ENCODE results near the gene YPEL2. TPM values are rescaled to one million over a fixed set of nuclear protein-coding genes. Genes with fewer than 3 reads are reported as not detected.
"Not testable (repeated sequence)": the region's sequence is repeated elsewhere in the genome, so short reads cannot be mapped to it uniquely, and the experiment has no call there.

YPEL2 gene
- total RNA-seq, 1 donor from 2014 or later = 12.3 TPM

DNA sequence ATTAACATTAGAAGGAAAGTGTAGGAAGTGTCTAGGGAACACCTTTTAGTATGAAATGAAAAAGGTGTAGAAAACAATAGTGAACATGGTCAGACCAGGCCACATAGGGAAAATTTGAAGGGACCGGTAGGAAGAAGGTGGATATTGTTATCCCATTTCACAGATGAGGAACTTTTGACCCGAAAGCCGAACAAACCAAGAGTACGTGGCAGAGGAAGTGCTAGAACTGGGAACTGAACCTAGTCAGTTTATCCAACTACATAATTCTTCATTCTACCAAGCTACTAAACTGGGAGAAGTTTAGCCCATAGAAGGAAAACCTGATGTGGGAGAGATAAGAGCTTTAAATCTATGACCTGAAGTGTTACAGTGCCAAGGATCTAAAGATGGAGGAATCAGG, 43.2 kb downstream of the YPEL2 start:
- no peak for DNase-seq (ENCODE audit: low read depth)

DNA sequence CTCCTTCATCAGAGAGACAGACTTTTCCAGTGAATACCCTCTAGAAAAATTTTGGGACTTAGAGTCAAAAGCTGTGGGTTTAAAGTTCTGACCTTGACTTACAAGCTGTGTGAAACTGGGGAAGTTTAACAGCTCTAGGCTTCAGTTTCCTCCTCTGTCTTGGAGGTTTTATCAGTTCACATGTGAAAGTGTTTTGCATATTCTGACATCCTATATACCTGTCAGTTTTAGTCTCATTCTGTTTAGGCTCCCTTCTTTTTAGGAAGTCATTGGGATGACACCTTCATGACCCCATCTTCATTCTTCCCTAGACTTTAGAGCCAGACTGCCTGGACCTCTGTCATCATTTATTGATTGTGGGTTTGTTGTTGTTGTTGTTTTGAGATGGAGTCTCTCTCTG, 44.4 kb downstream of the YPEL2 start:
- DNase-seq (ENCODE audit: low read depth) = no peak

DNA sequence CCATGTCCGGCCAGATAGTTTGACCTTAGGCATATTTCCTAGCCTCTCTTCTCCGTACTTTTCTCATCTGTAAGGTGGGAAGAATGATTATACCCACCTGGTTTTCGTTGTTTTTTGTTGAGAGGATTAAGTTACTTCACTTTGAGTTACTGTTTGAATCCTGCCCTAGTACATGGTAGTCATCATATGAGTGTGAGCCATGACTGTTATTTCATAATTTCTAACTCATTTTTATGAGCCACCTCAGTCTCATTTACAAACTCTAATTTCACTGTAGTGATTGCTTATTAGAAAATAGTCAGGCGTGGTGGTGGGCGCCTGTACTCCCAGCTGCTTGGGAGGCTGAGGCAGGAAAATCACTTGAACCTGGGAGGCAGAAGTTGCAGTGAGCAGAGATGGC, 45.1 kb downstream of the YPEL2 start:
- DNase-seq (ENCODE audit: low read depth) = no peak

DNA sequence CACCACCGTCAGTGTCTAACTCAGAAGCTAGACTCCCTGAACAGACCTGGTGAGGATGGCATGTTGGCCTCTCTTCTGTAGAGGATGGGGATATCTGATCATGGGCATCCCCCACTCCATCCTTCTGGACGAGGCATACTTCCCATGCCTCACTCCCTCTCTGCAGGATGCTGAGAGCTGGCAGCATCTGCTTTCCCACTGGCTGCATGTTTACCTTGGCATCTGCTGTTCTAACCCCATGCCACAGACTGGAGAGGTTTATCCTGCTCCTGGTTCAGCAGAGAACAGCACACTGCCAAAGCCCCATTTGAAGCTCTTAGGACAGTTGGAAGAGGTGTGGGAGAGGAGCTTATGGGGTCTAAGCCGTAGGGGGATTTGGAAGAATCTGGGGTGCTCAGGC, 46.0 kb downstream of the YPEL2 start:
- DNase-seq (ENCODE audit: low read depth) = peak; percentile 51

DNA sequence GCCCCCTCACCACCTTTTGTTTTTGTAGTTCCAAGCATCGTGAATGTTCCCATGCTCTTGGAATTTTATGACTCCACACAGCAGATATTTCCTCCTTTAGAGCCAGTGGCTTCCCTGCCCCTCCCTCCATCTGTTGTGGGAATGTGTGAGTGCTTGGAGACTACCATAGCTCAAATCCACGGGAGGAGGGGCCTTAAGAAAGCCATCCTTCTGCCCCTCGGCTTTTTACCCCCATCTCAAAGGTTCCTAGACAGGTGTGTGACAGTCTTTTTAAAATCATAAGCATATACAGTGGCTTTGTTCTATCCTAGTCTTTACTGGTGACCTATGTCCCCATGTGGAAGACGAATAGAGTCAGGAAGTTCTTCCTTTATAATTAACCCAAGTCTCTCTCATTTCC, 47.2 kb downstream of the YPEL2 start:
- DNase-seq (ENCODE audit: low read depth) = peak; percentile 90

DNA sequence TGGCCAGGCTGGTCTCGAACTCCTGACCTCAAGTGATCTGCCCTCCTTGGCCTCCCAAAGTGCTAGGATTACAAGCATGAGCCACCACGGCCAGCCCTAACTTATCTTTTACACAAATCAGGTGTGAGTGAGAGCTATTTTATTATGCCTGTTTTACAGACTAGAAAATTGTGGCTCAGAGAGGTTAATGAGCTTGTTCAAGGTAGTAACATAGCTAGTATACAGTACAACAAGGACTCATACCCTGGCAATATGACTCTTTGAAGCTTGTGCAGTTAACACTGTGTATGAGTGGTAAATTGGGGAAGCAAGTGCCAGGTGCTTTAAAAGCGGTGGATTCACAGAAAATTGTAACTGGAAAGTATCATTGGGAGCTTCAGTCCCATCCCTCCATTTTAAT, 49.0 kb downstream of the YPEL2 start:
- no peak for DNase-seq (ENCODE audit: low read depth)

DNA sequence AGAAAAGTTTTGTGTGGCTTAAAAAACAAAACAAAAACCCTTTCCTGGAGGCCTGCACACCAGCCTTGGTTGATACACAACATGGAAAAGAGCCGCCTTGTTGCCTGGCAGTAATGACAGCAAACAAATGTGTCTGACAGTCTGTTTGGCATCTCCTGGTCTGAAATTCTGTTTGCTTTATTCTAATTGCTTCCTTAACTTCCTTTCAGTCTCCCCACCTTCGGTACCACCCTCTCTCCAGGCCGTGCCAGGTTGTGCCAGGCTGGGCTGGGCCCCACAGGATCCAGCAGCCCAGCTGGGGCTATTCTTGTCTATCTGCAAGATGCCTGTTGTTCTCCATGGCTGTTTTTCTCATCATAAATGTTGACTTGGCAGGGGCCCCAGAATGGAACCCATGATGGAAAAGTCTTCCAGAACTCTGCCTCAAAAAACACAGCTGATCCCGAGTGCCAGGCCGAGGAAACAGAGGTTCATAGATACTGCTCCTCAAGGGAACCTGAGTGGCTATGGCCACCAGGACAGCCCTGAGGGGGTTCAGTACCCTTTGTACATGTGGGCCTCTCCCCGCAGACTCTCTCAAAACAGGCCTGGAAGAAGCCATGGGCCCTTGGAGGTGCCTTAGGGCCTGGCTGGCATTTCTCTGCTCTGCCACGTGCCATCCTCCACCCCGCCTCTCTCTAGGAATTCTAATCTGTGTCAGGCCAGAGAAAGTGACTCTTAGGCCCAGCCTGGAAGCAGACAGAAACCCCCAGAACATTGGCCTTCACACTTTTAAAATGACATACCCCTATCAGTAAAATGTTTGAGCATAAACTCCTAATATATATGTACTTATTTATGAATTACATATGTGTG, 50.5 kb downstream of the YPEL2 start:
- peak; percentile 57 for DNase-seq (ENCODE audit: low read depth)

DNA sequence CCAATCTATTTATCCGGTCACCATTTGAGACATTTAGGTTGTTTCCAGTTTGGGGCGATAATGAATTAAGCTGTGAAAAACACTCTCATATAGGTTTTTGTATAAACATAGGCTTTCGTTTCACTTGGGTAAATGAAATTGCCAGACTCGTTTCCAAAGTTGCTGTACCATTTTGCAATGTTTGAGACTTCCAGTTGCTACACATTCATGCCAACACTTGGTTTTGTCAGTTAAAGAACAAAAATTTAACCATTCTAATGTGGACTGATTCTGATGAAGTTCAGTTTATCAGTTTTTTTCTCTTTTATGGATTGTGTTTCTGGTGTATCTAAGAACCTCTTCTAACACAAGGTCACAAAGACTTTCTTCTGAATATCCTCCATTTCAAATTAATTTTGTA, 52.4 kb downstream of the YPEL2 start:
- DNase-seq (ENCODE audit: low read depth) = no peak

DNA sequence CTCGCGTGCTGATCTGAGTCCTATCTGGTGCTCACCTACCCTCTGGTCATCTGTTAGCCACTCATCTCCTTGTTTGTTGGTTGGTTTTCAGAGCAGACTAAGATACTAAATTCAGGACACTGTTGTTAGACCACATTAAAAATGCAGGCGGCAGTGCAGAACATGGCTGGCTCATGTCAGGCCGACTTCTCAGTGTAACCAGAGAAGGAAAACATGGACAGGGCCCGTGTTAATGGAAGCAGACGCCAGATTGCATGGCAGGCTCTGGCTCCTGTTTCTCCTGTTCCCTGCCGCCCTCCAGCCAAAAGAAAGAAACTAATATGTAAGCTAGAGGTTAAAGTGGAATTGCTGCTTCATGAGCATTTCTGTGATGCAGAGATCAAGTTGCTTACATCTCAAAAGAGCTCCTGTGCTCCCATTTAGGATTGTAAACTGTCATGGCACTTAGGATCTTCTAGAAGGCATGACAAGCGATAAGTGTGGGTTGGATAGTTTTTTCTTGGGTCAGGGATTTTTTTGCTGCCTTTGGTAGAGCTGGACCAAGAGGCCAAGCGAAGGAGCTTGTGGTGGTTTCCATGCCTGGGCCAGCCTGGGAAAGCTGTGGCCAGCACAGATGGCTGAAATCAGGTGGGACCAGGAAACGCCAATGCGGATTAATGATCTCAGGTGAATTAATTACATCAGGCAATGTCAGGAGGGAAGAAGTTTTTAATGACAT, 56.1 kb downstream of the YPEL2 start:
- no peak for DNase-seq (ENCODE audit: low read depth)

DNA sequence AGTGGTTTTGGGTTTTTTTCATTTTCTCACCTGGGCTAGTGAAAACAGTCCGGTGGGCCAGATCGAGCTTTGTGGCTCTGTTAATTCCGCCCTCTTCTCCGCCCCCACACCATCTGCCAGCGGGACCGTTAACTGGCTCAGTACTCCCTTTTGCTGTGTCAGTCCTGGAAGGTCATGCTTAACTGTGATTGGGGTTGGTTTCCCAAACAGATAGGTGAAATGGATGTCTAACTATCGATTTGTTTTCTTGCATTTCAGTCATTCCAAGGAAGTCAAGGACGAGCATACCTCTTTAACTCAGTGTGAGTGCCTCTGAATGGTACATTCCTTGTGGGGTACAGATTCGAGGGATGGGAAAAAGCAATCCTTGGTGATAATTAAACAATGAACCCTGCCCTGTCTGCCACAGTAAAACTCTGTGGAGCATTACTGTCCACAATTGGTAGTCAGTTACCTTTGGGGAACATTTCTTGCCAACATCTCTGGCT, 56.7 kb downstream of the YPEL2 start:
- DNase-seq (ENCODE audit: low read depth) = no peak

DNA sequence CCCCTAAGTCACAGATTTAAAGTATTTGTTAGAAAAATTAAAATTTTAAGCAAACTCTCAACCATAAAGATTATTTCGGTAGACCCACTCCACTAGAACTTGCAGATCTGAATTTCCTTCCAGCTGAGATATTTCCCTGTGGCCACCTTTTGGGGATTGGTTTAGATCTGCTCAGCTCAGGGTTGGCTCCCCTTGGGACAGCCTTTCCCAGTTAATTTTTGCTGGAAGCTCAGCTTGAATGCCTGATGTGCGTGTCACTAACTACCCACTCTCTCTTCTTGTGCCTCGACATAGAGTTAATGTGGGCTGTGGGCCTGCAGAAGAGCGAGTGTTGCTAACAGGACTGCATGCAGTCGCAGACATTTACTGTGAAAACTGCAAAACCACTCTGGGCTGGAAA, 57.6 kb downstream of the YPEL2 start:
- DNase-seq (ENCODE audit: low read depth) = no peak

DNA sequence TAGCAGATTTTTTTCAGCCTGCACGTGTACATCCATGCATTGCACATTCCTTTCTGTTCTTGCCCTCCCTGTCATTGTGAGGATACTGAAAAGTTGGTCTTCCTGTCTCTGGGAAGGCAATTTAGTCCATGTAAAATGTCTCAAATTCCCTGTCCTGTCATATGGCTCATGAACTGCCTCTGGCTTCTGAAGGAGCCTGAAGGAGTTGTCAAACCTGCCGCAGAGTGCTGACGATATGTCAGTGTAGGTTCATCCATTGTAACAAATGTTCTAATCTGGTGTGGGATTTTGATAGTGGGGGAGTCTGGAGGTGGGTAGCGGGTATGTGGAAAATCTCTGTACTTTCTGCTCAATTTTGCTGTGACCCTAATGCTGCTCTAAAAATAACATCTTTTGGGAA, 59.6 kb downstream of the YPEL2 start:
- DNase-seq (ENCODE audit: low read depth) = no peak

DNA sequence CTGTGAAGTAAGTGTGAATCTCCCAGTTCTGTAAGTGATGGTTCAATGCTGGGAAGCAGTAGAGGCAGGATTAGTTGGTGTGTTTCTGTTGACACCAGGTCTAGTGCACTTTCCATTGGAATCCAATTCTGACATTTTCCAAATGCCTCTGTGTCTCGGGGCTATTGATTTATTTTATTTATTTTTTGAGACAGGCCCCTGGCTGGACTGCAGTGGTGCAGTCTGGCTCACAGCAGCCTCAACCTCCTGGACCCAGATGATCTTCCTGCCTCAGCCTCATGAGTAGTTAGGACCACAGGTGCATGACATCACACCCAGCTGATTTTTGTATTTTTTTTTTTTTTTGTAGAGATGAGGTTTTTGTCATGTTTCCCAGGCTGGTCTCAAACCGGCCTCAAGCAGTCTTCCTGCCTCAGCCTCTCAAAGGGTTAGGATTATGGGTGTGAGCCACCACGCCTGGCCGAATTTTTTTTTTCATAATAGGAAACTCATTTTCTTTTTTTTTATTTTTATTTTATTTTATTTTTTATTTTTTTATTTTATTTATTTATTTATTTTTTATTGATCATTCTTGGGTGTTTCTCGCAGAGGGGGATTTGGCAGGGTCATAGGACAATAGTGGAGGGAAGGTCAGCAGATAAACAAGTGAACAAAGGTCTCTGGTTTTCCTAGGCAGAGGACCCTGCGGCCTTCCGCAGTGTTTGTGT, 61.7 kb downstream of the YPEL2 start:
- DNase-seq (ENCODE audit: low read depth) = no peak

DNA sequence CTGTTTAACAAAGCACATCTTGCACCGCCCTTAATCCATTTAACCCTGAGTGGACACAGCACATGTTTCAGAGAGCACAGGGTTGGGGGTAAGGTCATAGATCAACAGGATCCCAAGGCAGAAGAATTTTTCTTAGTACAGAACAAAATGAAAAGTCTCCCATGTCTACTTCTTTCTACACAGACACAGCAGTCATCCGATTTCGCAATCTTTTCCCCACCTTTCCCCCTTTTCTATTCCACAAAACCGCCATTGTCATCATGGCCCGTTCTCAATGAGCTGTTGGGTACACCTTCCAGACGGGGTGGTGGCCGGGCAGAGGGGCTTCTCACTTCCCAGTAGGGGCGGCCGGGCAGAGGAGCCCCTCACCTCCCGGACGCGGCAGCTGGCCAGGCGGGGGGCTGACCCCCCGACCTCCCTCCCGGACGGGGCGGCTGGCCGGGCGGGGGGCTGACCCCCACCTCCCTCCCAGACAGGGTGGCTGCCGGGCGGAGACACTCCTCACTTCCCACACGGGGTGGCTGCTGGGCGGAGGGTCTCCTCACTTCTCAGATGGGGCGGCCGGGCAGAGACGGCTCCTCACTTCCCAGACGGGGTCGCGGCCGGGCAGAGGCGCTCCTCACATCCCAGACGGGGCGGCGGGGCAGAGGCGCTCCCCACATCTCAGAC, 62.4 kb downstream of the YPEL2 start:
- not testable (repeated sequence) for DNase-seq (ENCODE audit: low read depth)

DNA sequence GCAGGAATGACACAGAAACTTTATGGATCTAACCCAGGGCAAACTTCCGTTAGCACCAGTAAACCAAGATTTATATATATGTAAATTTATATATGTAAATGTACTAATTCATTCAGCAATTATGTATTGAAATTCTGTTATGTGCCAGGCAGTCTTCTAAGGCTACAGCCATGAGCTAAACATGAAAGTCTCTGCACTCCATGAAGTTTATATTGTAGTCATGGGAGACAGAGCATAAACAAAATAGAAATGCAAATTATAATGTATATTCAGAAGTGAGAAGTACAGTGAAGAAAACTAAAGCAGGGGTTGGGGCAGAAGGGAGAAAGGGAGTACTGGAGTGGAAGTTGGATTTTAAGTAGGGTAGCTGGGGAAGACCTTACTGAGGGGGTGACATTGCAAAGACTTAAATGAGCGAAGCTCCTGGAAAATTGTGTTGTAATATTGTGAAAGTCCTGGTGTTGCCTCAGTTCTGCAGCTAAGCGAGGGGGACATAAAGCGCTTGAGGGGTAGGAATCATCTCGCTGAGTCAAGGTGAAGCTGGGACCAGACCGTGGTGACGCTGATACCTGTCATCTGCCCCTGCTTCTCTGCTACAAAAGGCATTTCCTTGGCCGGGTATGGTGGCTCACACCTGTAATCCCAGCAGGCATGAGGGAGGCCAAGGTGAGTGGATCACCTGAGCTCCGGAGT, 64.8 kb downstream of the YPEL2 start:
- no peak for DNase-seq (ENCODE audit: low read depth)

DNA sequence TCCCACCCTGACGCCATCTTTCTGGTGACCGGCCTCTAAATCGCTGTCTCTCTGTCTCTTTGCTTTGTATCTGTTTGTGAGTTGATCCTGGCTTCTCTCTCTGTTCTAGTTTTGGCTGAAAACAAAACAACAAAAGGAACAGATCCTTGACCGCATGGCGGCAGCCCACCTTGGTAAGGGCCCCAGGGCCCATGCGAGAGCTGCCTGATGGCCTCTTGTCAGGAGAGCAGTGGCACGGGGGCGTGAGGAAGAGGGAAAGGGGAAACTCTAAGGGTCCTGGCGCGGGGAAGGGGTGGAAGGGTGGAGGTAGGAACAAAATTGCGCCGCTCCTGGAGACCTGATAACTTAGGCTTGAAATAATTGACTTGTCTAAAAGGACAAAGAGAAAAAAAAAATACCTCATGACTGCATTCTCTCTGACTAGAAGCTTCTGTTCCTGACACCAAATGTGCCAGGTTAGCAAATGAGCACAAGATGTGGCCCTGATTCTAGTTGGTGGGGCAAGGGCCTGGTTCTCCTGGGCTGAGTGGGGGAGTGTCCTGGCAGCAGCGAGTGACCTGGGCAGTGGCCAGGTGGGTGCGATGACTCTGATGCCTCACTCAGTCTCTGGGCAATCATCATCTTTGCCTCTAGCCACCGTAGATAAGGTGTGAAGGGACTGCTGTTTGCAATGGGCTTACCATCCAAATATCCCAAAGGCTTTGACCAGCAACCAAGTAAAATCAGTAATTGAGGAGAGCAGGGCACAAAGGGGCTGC, 66.0 kb downstream of the YPEL2 start:
- DNase-seq (ENCODE audit: low read depth) = no peak

DNA sequence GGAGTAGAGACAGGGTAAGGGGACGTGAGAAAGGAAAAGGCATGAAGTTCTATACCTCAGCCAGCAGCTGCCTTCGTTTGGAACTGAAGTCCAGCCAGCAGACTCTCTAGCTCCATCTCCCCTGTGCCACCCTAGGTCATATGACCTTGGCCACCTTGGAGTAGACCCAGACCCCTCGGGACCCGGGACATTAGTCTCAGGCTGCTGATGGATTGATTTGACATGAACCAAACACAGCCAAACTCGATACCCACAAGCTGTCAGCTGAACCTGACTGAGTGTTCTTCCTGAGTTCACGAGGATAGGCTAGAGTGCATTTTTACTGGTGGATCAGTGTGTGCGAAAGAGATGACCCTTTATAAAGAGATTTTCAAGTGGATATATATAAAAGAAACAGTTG, 68.5 kb downstream of the YPEL2 start:
- DNase-seq (ENCODE audit: low read depth) = no peak

DNA sequence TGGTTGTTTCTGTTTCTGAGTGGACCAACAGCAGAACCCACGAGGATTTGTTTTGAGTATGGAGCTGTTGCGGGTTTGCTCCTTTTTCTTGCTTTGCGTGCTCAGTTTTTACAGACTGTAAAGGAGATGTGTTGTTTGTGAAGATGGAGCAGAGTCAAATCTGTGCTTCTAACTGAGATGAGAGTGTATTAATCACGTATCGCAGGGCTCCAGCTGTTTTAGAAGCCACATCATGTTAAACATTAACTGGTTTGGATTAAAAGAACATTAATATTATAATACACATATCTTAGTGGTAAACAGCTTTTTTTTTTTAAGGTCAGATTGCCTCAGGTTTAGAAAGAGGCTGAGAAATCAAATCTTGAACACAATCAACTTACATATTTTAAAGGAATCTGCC, 69.4 kb downstream of the YPEL2 start:
- DNase-seq (ENCODE audit: low read depth) = no peak

DNA sequence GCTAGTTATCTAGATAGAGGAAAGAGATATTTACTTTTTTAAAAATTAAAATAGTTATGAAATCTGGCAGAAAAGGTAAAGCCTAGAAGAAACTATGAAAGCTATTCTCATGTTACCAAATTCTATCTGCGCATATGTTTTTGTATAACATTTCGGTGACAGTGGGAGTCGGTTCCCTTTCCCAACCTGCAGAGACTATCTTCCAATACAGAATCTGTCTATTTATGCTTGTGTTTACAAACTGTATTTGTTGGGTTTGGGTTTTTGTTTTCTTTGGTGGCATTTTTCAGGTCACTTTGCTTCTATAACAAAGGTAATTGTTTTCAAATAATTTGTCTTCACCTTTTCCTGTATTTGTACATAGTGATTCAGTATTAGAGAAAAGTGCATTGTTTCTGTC, 69.8 kb downstream of the YPEL2 start:
- no peak for DNase-seq (ENCODE audit: low read depth)

DNA sequence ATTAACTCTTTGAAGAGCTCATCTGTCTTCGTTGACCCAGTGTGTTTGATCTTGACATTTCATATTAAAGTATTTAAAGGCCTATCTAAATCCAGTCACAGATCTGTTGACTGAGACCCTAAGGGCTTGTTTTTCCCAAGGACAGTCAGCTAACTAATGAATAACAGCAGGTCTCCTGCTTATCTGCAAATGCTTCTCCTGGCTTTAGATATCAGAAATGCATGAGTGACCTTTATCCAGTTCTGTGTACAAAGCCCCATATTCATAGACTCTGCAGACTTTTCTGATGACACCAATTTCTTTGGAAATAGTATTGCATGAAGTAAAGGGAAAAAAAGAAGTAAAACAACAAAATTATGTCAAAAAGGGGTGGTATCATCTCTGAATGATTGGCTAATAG, 70.3 kb downstream of the YPEL2 start:
- DNase-seq (ENCODE audit: low read depth) = no peak

Measured in myocyte (in vitro differentiated cells).